HG02623 (cell line): Measurements from ENCODE around the gene GAB1.
A peak's percentile ranks its signal among the peaks of the same experiment; 100 is the strongest.

Experiments
- ATAC-seq: cut with Tn5 transposase; IDR thresholded peaks from one replicate; pipeline ENCODE4 v1.9.1; 2021; ENCODE audit warnings: moderate library complexity; ENCODE audit not compliant: unreplicated experiment

GAB1 gene

GRCh38 chr4:143336781-143337599 is at the start of gene GAB1:
Gene GAB1, plus strand, starts transcription at chr4:143336876. Its CDS starts 313 bp downstream, at chr4:143337189.
- peak; percentile 61 for ATAC-seq

GRCh38 chr4:143287572-143287923 is 49.1 kb upstream of the GAB1 start:
- no peak for ATAC-seq

GRCh38 chr4:143288171-143288570 is 48.5 kb upstream of the GAB1 start:
- ATAC-seq, result no peak

- ATAC-seq, result no peak
Measured at GRCh38 chr4:143289370-143289769, 47.3 kb upstream of the GAB1 start.

GRCh38 chr4:143291314-143291713 is 45.4 kb upstream of the GAB1 start:
- ATAC-seq, result no peak

- no peak for ATAC-seq
Measured at GRCh38 chr4:143292858-143293257, 43.8 kb upstream of the GAB1 start.

GRCh38 chr4:143294310-143294709 is 42.4 kb upstream of the GAB1 start:
- no peak for ATAC-seq

GRCh38 chr4:143294710-143295275 is 41.9 kb upstream of the GAB1 start:
- no peak for ATAC-seq

- no peak for ATAC-seq
Measured at GRCh38 chr4:143296397-143297067, 40.1 kb upstream of the GAB1 start.

- no peak for ATAC-seq
Measured at GRCh38 chr4:143300860-143301259, 35.8 kb upstream of the GAB1 start.

GRCh38 chr4:143302536-143302935 is 34.1 kb upstream of the GAB1 start:
- ATAC-seq, result no peak

- ATAC-seq, result no peak
Measured at GRCh38 chr4:143306788-143307187, 29.9 kb upstream of the GAB1 start.

GRCh38 chr4:143307531-143307930 is 29.1 kb upstream of the GAB1 start:
- ATAC-seq, result no peak

GRCh38 chr4:143308377-143308776 is 28.3 kb upstream of the GAB1 start:
- ATAC-seq, result no peak

GRCh38 chr4:143311924-143312323 is 24.8 kb upstream of the GAB1 start:
- no peak for ATAC-seq

- ATAC-seq, result no peak
Measured at GRCh38 chr4:143313521-143313920, 23.2 kb upstream of the GAB1 start.

GRCh38 chr4:143313996-143314395 is 22.7 kb upstream of the GAB1 start:
- no peak for ATAC-seq

GRCh38 chr4:143320113-143320512 is 16.6 kb upstream of the GAB1 start:
- no peak for ATAC-seq

- no peak for ATAC-seq
Measured at GRCh38 chr4:143326735-143327134, 9.9 kb upstream of the GAB1 start.

GRCh38 chr4:143329985-143330384 is 6.7 kb upstream of the GAB1 start:
- no peak for ATAC-seq

- ATAC-seq, result peak; percentile 44
Measured at GRCh38 chr4:143335979-143336780, 496 bp upstream of the GAB1 start.
